Stimulated activated CD4-positive, alpha-beta T cell treated with anti-CD3 and anti-CD28 coated beads, Interleukin-4, amount 100 ng/mL, for 4 hours (primary cell): ENCODE results near the gene LIX1L.

Experiments
- DNase-seq, 2 experiments: peaks; one replicate each; pipeline ENCODE4 v3.0.0-alpha.2; 2020

LIX1L gene

GRCh38 chr1:145957443-145958319 lies at the start of gene LIX1L:
TSS of gene LIX1L (minus strand) at chr1:145958017. CDS start at chr1:145957927, 90 bp downstream.
- DNase-seq, result peak; percentile 89 to 93

- DNase-seq, result no peak
Observed at GRCh38 chr1:146001709-146002108, 43.9 kb upstream of the LIX1L start.

GRCh38 chr1:145999321-146000024 lies 41.7 kb upstream of the LIX1L start:
- DNase-seq, result no peak

GRCh38 chr1:145997718-145998023 lies 39.9 kb upstream of the LIX1L start:
- DNase-seq, result no peak

- DNase-seq, result peak; percentile 43 to 50
Observed at GRCh38 chr1:145997016-145997717, 39.4 kb upstream of the LIX1L start.

GRCh38 chr1:145996433-145997015 lies 38.7 kb upstream of the LIX1L start, which contains the start of gene TXNIP:
TSS of gene TXNIP (minus strand) at chr1:145996579. CDS start at chr1:145996266, 313 bp downstream.
- peak; percentile 85 to 86 for DNase-seq

- no peak for DNase-seq
Observed at GRCh38 chr1:145995964-145996432, 38.2 kb upstream of the LIX1L start.

GRCh38 chr1:145995148-145995881 lies 37.5 kb upstream of the LIX1L start:
- DNase-seq, result no peak

- DNase-seq, result no peak
Observed at GRCh38 chr1:145994391-145995120, 36.7 kb upstream of the LIX1L start.

GRCh38 chr1:145993618-145994390 lies 36.0 kb upstream of the LIX1L start:
- no peak for DNase-seq

- DNase-seq, result no peak
Observed at GRCh38 chr1:145992958-145993617, 35.3 kb upstream of the LIX1L start.

- DNase-seq, result no peak
Observed at GRCh38 chr1:145992502-145992936, 34.7 kb upstream of the LIX1L start.

GRCh38 chr1:145991735-145992412 lies 34.1 kb upstream of the LIX1L start:
- no peak for DNase-seq

GRCh38 chr1:145990249-145990855 lies 32.5 kb upstream of the LIX1L start:
- no peak for DNase-seq

- no peak for DNase-seq
Observed at GRCh38 chr1:145988773-145989172, 31.0 kb upstream of the LIX1L start.

GRCh38 chr1:145987926-145988325 lies 30.1 kb upstream of the LIX1L start:
- no peak for DNase-seq

GRCh38 chr1:145986551-145986950 lies 28.7 kb upstream of the LIX1L start:
- no peak for DNase-seq

GRCh38 chr1:145985502-145986439 lies 28.0 kb upstream of the LIX1L start:
- DNase-seq, result no peak
